ENCODE measurements around the gene INSR. TPM values are rescaled to one million over a fixed set of nuclear protein-coding genes. Genes with fewer than 3 reads are reported as not detected.

INSR gene
- total RNA-seq, 1 experiment from 2014 or later, result 2.5 TPM

DNA sequence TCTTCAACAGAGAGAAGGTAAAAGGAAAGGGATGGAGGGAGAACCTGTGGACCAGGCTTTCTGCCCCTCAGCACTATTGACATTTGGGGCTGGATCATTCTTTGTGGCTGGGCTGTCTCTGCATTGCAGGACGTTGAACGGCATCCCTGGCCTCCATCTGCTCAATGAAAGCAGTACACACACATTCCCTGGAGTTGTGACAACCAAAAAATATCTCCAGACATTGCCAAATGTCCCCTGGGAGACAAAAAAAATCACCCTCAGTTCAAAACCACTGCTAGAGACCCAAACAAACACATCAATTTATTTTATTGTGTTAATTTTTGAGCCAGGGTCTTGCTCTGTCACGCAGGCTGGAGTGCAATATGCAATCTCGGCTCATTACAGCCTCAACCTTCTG, 43.3 kb downstream of the INSR start:
- H3K36me3 ChIP-seq (ENCODE audit: control insufficient read depth, insufficient read depth, low read length), result no peaks in the 10 kb centered on the region
- in situ Hi-C loops (cut with HindIII; ENCODE audit: low pct_unique_long_range_greater_than_20kb, low sequenced_read_pairs), result no loop called here
- CTCF ChIA-PET, result no interaction called here

DNA sequence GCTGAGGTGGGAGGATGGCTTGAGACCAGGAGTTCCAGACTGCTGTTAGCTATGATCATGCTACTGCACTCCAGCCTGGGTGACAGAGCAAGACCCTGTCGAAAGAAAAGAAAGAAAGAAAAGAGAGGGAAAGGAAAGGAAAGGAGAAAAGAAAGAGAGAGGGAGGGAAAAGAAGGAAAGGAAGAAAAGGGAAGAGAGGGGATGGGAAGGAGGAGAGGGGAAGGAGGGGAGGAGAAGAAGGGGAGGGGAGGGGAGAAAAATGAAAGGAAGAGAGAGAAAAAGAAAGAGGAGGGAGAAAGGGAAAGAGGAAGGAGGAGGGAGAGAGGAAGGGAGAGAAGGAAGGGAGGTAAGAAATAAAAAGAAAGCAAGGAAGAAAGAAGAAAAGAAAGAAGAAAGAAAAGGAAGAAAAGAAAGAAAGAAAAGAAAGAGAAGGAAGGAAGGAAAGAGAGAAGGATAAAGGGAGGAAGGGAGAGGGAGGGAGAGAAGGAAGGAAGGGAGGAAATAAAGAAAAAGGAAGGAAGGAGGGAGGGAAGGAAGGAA, 44.1 kb downstream of the INSR start:
- Histone ChIP-seq H3K4me3 (ENCODE audit: low read depth in 2 of 2, low read length in 2 of 2) (no peak overlapping the region), H3K27ac (ENCODE audit: low read length) (no peak overlapping the region), H3K9me3 (ENCODE audit: control insufficient read depth, insufficient read depth, low read depth, low read length) (no peaks in the 10 kb centered on the region), H3K27me3 (ENCODE audit: control insufficient read depth, insufficient read depth, low read length) (no peaks in the 10 kb centered on the region), H3K36me3 (ENCODE audit: control insufficient read depth, insufficient read depth, low read length) (no peaks in the 10 kb centered on the region), H3K4me1 (ENCODE audit: control insufficient read depth, insufficient read depth, low read length) (no peaks in the 10 kb centered on the region)
- POLR2A ChIA-PET, result no interaction called here
- intact Hi-C loops (cut with micrococcal nuclease; ENCODE audit: unreplicated experiment), result no loop called here
- BruUV-seq (replicated peaks), result no TSS peak
- TF ChIP-seq POLR2AphosphoS5 (IDR thresholded peaks at IDR 0.05; ENCODE audit: low read depth, low read length), result no peak
- TF ChIP-seq, protein P1, sequence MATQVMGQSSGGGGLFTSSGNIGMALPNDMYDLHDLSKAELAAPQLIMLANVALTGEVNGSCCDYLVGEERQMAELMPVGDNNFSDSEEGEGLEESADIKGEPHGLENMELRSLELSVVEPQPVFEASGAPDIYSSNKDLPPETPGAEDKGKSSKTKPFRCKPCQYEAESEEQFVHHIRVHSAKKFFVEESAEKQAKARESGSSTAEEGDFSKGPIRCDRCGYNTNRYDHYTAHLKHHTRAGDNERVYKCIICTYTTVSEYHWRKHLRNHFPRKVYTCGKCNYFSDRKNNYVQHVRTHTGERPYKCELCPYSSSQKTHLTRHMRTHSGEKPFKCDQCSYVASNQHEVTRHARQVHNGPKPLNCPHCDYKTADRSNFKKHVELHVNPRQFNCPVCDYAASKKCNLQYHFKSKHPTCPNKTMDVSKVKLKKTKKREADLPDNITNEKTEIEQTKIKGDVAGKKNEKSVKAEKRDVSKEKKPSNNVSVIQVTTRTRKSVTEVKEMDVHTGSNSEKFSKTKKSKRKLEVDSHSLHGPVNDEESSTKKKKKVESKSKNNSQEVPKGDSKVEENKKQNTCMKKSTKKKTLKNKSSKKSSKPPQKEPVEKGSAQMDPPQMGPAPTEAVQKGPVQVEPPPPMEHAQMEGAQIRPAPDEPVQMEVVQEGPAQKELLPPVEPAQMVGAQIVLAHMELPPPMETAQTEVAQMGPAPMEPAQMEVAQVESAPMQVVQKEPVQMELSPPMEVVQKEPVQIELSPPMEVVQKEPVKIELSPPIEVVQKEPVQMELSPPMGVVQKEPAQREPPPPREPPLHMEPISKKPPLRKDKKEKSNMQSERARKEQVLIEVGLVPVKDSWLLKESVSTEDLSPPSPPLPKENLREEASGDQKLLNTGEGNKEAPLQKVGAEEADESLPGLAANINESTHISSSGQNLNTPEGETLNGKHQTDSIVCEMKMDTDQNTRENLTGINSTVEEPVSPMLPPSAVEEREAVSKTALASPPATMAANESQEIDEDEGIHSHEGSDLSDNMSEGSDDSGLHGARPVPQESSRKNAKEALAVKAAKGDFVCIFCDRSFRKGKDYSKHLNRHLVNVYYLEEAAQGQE (IDR thresholded peaks at IDR 0.05; ENCODE audit: insufficient read depth in 1 of 2, low read depth in 2 of 2, low read length in 1 of 2), result no peak
- TF ChIP-seq, protein P2, sequence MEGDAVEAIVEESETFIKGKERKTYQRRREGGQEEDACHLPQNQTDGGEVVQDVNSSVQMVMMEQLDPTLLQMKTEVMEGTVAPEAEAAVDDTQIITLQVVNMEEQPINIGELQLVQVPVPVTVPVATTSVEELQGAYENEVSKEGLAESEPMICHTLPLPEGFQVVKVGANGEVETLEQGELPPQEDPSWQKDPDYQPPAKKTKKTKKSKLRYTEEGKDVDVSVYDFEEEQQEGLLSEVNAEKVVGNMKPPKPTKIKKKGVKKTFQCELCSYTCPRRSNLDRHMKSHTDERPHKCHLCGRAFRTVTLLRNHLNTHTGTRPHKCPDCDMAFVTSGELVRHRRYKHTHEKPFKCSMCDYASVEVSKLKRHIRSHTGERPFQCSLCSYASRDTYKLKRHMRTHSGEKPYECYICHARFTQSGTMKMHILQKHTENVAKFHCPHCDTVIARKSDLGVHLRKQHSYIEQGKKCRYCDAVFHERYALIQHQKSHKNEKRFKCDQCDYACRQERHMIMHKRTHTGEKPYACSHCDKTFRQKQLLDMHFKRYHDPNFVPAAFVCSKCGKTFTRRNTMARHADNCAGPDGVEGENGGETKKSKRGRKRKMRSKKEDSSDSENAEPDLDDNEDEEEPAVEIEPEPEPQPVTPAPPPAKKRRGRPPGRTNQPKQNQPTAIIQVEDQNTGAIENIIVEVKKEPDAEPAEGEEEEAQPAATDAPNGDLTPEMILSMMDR (IDR thresholded peaks at IDR 0.05), result no peak
- TF ChIP-seq TCF7L2 (IDR thresholded peaks at IDR 0.05; ENCODE audit: low read depth, low read length), result no peak
- no peak for TF ChIP-seq SIN3A (IDR thresholded peaks at IDR 0.05; ENCODE audit: borderline replicate concordance, insufficient read depth, low read depth, low read length)
- DNase-seq (ENCODE audit: low read depth, low spot score) (no peak), ATAC-seq (no peak)
- in situ Hi-C loops (cut with HindIII; ENCODE audit: low pct_unique_long_range_greater_than_20kb, low sequenced_read_pairs), result no loop called here
- CTCF ChIA-PET, result interaction anchor here (0.5 kb wide), 1 partner anchor 11 kb away, joined by 4 read pairs; no protein-coding TSS in a partner anchor

More for the DNA sequence above, 43.3 kb downstream of the INSR start:
- DNase-seq (ENCODE audit: low read depth, low spot score), result no peak
- no peak for ATAC-seq
- H3K4me1 ChIP-seq (ENCODE audit: control insufficient read depth, insufficient read depth, low read length), result no peaks in the 10 kb centered on the region
- intact Hi-C loops (cut with micrococcal nuclease; ENCODE audit: unreplicated experiment), result no loop called here
- H3K4me3 ChIP-seq (ENCODE audit: low read depth in 2 of 2, low read length in 2 of 2), result no peak overlapping the region
- POLR2A ChIA-PET, result no interaction called here
- H3K9me3 ChIP-seq (ENCODE audit: control insufficient read depth, insufficient read depth, low read depth, low read length), result no peaks in the 10 kb centered on the region
- H3K27me3 ChIP-seq (ENCODE audit: control insufficient read depth, insufficient read depth, low read length), result no peaks in the 10 kb centered on the region
- BruUV-seq (replicated peaks), result no TSS peak
- TF ChIP-seq SIN3A (IDR thresholded peaks at IDR 0.05; ENCODE audit: borderline replicate concordance, insufficient read depth, low read depth, low read length) (no peak), POLR2AphosphoS5 (IDR thresholded peaks at IDR 0.05; ENCODE audit: low read depth, low read length) (no peak), TCF7L2 (IDR thresholded peaks at IDR 0.05; ENCODE audit: low read depth, low read length) (no peak)
- TF ChIP-seq, protein P2 (IDR thresholded peaks at IDR 0.05), result no peak
- TF ChIP-seq, protein P1 (IDR thresholded peaks at IDR 0.05; ENCODE audit: insufficient read depth in 1 of 2, low read depth in 2 of 2, low read length in 1 of 2), result no peak
- H3K27ac ChIP-seq (ENCODE audit: low read length), result no peak overlapping the region

All from Panc1 (cell line).